Left lung (tissue), 10 donors: ENCODE results near the gene HLA-DMB. TPM values are rescaled to one million over a fixed set of nuclear protein-coding genes. Genes with fewer than 3 reads are reported as not detected.

Experiments used
- ATAC-seq: fragments of 200-7000 bp; cut with Tn5 transposase; one replicate; pipeline ENCODE4 v1.9.1; 2020; ENCODE audit warnings: moderate library complexity
- DNase-seq, 4 donors: peaks; one replicate each; pipeline ENCODE4 v3.0.0-alpha.2; 2013 to 2020
- H3K27ac ChIP-seq, 2 donors: fragments of 200-600 bp; sonication (generic) in 1 of 2; one replicate each; pipeline versions ENCODE4 v1.5.0 to v1.8.0; 2020 to 2021
- H3K27me3 ChIP-seq, 2 donors: fragments of 200-600 bp; sonication (generic) in 1 of 2; one replicate each; pipeline versions ENCODE4 v1.5.0 to v1.8.0; 2020 to 2021
- H3K36me3 ChIP-seq, 2 donors: fragments of 200-600 bp; sonication (generic) in 1 of 2; one replicate each; pipeline versions ENCODE4 v1.5.0 to v1.8.0; 2020 to 2021
- H3K4me1 ChIP-seq, 2 donors: fragments of 200-600 bp; one replicate each; pipeline ENCODE4 v1.8.0; 2021
- H3K4me3 ChIP-seq, 2 donors: fragments of 200-600 bp; sonication (generic) in 1 of 2; one replicate each; pipeline versions ENCODE4 v1.5.0 to v1.8.0; 2020 to 2021; ENCODE audit warnings: mild to moderate bottlenecking in 1 of 2
- H3K9me3 ChIP-seq, 2 donors: fragments of 200-600 bp; sonication (generic) in 1 of 2; one replicate each; pipeline versions ENCODE4 v1.5.0 to v1.8.0; 2020 to 2021
- intact Hi-C, 2 donors: fragments of 100-400 bp; cut with DNase I; formaldehyde crosslinking; loops; one replicate each; pipeline versions ENCODE4 v1.11.2 to v1.14.2; 2022
- polyA plus RNA-seq, 6 donors: library from polyadenylated mRNA; unstranded; fragments of 120-200 nt; gene quantifications; one replicate each; pipeline ENCODE4 v1.2.1, GENCODE V29; 2013; ENCODE audit not compliant: insufficient read length in 6 of 6
- total RNA-seq, 2 donors: library from RNA; stranded (reverse); fragmentation: NEBNext Ultra II Directional; extraction: Animal tissue kit (Norgen Biotek cat#: 25700); gene quantifications; one replicate each; pipeline ENCODE4 v1.2.1, GENCODE V29; 2021
- TF ChIP-seq, protein P1 (sequence below), 2 donors: fragments of 200-600 bp; sonication (generic) in 1 of 2; IDR thresholded peaks; one replicate each; pipeline versions ENCODE4 v1.5.0 to v1.8.0; 2021; ENCODE audit warnings: antibody characterized with exemption in 2 of 2
- donor health status: DM: no; HTN: yes; CAD: no.
- donor health status: DM: no; HTN: no; CAD: no.

The HLA-DMB gene
- total and polyA plus RNA-seq, 8 donors, result 7.4 to 91.0 (median 11.1) TPM

DNA sequence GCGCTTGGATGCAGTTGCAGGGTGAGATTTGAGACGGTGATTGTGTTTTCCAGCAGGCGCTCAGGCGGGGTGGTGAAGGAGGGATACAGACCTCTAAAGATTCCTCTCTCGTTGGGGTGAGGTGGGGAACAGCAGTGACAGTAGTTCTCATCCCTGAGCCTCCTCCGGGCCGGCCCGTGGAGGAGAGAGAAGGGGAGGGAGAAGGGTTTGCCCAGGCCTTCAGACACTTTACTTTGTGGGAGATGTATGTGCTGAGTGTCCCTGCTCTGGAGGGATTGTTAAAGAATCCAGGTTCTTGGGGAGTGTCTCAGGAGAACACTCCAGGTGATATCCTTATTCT, 45.9 kb downstream of the HLA-DMB start:
- H3K4me3 ChIP-seq, result peak overlapping the region; percentile 73 to 83
- peak in 1 of 4 donors; percentile 74 for DNase-seq
- H3K9me3 ChIP-seq, result no peaks in the 10 kb centered on the region
- H3K4me1 ChIP-seq, result peaks cover 4 to 26% of the 10 kb centered on the region in 2 donors
- no peaks in the 10 kb centered on the region for H3K27me3 ChIP-seq
- no peaks in the 10 kb centered on the region for H3K36me3 ChIP-seq
- intact Hi-C loops, result no loop called here
- TF ChIP-seq, protein P1, sequence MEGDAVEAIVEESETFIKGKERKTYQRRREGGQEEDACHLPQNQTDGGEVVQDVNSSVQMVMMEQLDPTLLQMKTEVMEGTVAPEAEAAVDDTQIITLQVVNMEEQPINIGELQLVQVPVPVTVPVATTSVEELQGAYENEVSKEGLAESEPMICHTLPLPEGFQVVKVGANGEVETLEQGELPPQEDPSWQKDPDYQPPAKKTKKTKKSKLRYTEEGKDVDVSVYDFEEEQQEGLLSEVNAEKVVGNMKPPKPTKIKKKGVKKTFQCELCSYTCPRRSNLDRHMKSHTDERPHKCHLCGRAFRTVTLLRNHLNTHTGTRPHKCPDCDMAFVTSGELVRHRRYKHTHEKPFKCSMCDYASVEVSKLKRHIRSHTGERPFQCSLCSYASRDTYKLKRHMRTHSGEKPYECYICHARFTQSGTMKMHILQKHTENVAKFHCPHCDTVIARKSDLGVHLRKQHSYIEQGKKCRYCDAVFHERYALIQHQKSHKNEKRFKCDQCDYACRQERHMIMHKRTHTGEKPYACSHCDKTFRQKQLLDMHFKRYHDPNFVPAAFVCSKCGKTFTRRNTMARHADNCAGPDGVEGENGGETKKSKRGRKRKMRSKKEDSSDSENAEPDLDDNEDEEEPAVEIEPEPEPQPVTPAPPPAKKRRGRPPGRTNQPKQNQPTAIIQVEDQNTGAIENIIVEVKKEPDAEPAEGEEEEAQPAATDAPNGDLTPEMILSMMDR (IDR thresholded peaks at IDR 0.05), result no peak
- ATAC-seq, result peak; percentile 38
- peak overlapping the region; percentile 91 to 94 for H3K27ac ChIP-seq

- TF ChIP-seq, protein P1 (IDR thresholded peaks at IDR 0.05), result no peak
- H3K4me1 ChIP-seq, result peaks cover 4 to 26% of the 10 kb centered on the region in 2 donors
- no peaks in the 10 kb centered on the region for H3K9me3 ChIP-seq
- peak overlapping the region; percentile 91 to 94 for H3K27ac ChIP-seq
- peak; percentile 95 to 98 (median 98) for DNase-seq
- peak; percentile 100 for ATAC-seq
- no peaks in the 10 kb centered on the region for H3K36me3 ChIP-seq
- peak overlapping the region; percentile 73 to 83 for H3K4me3 ChIP-seq
- no peaks in the 10 kb centered on the region for H3K27me3 ChIP-seq
- intact Hi-C loops, result no loop called here
These were observed 46.5 kb downstream of the HLA-DMB start for GRCh38 chr6:32894085-32895005.

DNA sequence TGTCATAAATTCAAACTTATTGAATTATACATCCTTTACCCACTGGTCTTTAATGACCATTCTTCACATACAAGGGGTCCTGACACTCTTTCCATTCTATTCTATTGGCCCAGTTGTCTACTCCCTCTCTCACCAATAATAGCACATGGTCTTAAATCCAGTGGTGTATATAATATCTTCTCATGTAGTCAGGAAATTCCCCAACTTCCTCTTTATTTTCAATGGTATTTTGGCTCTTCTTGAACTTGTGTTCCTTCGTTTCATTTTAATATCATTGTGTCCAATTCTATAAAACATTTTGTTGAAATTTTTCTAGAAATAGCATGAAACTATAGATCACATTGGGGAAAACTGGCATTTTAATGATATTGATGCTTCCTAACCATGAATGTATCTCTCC, 50.0 kb downstream of the HLA-DMB start:
- H3K9me3 ChIP-seq, result no peaks in the 10 kb centered on the region
- H3K27me3 ChIP-seq, result no peaks in the 10 kb centered on the region
- no peak overlapping the region for H3K4me3 ChIP-seq
- H3K36me3 ChIP-seq, result no peaks in the 10 kb centered on the region
- intact Hi-C loops, result no loop called here
- TF ChIP-seq, protein P1 (IDR thresholded peaks at IDR 0.05), result no peak
- H3K4me1 ChIP-seq, result peaks cover 4 to 17% of the 10 kb centered on the region in 2 donors
- DNase-seq (no peak), ATAC-seq (no peak)
- no peak overlapping the region for H3K27ac ChIP-seq

GRCh38 chr6:32889533-32889932, 51.3 kb downstream of the HLA-DMB start:
- intact Hi-C loops, result loop anchor here in 1 of 2 donors (5.0 kb wide), 1 partner anchor 93 kb away; no protein-coding TSS in a partner anchor
- no peaks in the 10 kb centered on the region for H3K36me3 ChIP-seq
- no peak for ATAC-seq

DNA sequence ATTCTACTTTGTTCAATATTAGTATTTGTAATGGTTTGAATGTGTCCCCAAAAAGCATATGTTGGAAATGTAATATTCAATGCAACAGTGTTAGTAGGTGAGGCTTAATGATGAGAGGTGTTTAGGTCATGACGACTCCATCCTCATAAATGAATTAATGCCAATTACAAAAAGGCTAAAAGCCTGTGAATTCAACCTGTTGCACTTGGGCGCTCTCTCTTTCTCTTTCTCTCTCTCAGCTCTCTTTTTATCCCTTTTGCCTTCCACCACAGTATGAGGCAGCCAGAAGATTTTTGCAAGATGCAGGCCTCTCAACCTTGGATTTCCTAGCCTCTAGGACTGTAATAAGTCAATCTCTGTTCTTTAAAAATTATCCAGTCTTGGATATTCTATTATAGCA, 52.3 kb downstream of the HLA-DMB start:
- no peak for ATAC-seq
- intact Hi-C loops, result loop anchor here in 1 of 2 donors (5.0 kb wide), 1 partner anchor 94 kb away; no protein-coding TSS in a partner anchor
- Histone ChIP-seq H3K36me3 (no peaks in the 10 kb centered on the region), H3K4me1 (peaks cover 0 to 17% of the 10 kb centered on the region in 2 donors), H3K4me3 (no peak overlapping the region), H3K27ac (no peak overlapping the region), H3K9me3 (no peaks in the 10 kb centered on the region), H3K27me3 (no peaks in the 10 kb centered on the region)
- TF ChIP-seq, protein P1 (IDR thresholded peaks at IDR 0.05), result no peak
- DNase-seq, result no peak

More at GRCh38 chr6:32889533-32889932, 51.3 kb downstream of the HLA-DMB start:
- TF ChIP-seq, protein P1 (IDR thresholded peaks at IDR 0.05), result no peak
- H3K4me3 ChIP-seq, result no peak overlapping the region
- H3K4me1 ChIP-seq, result peaks cover 0 to 9% of the 10 kb centered on the region in 2 donors
- no peak overlapping the region for H3K27ac ChIP-seq
- no peaks in the 10 kb centered on the region for H3K9me3 ChIP-seq
- H3K27me3 ChIP-seq, result no peaks in the 10 kb centered on the region
- no peak for DNase-seq
